IMR-90 (cell line): Measurements from ENCODE around the gene CENPX. TPM values are rescaled to one million over a fixed set of nuclear protein-coding genes. Genes with fewer than 3 reads are reported as not detected.

Experiments used
- ATAC-seq: fragments of 200-7000 bp; cut with Tn5 transposase; 2 replicates; pipeline ENCODE4 v1.9.1; 2020; ENCODE audit warnings: low read depth, mild to moderate bottlenecking, moderate library complexity
- BruUV-seq: library from RNA; stranded (reverse); fragments of 400-500 nt; replicated peaks from 2 replicates; lab custom pipeline; 2021; lab: Mats Ljungman, UMichigan
- CTCF ChIA-PET: fragments of 300-600 bp; formaldehyde crosslinking; extraction: SDS; loops from one replicate; lab custom pipeline; 2021; ENCODE audit warnings: antibody characterized with exemption; lab: Yijun Ruan, JAX
- POLR2A ChIA-PET: fragments of 300-600 bp; sonication (Branson Sonifier 250); formaldehyde crosslinking; loops from one replicate; lab custom pipeline; 2022; ENCODE audit warnings: antibody characterized with exemption; ENCODE audit not compliant: unreplicated experiment; lab: Charles Lee
- DNase-seq: peaks from one replicate; pipeline ENCODE4 v3.0.0; 2013
- H2AFZ ChIP-seq: replicated peaks from 2 replicates; pipeline ENCODE3; 2013; ENCODE audit warnings: low read length, mild to moderate bottlenecking; ENCODE audit not compliant: poor library complexity
- H2AK5ac ChIP-seq: 2 replicates; pipeline ENCODE4 v1.6.1; 2013; ENCODE audit warnings: low read depth, low read length, inconsistent platforms
- H2AK9ac ChIP-seq: replicated peaks from 2 replicates; pipeline ENCODE3; 2013; ENCODE audit warnings: mild to moderate bottlenecking, low read depth, low read length, moderate library complexity; ENCODE audit not compliant: poor library complexity
- H2BK120ac ChIP-seq: 2 replicates; pipeline ENCODE4 v1.6.1; 2013; ENCODE audit warnings: low read depth, low read length, inconsistent platforms
- H2BK15ac ChIP-seq: 3 replicates; pipeline ENCODE4 v1.6.1; 2013; ENCODE audit warnings: low read depth, low read length, inconsistent platforms
- H2BK20ac ChIP-seq: 2 replicates; pipeline ENCODE4 v1.6.1; 2013; ENCODE audit warnings: low read depth, mild to moderate bottlenecking, inconsistent platforms, low read length, moderate library complexity
- H2BK5ac ChIP-seq: 2 replicates; pipeline ENCODE4 v1.6.1; 2013; ENCODE audit warnings: mild to moderate bottlenecking, low read depth, low read length, inconsistent platforms; ENCODE audit not compliant: poor library complexity, severe bottlenecking
- H3K14ac ChIP-seq: replicated peaks from 2 replicates; pipeline ENCODE4 v1.6.1; 2013; ENCODE audit warnings: low read depth, low read length, inconsistent platforms
- H3K18ac ChIP-seq: 2 replicates; pipeline ENCODE4 v1.6.1; 2013; ENCODE audit warnings: low read depth, low read length, control low read depth
- H3K23ac ChIP-seq: 2 replicates; pipeline ENCODE4 v1.6.1; 2013; ENCODE audit warnings: low read depth, low read length, inconsistent platforms
- H3K27ac ChIP-seq: 2 replicates; pipeline ENCODE4 v1.5.1; 2013; ENCODE audit warnings: mild to moderate bottlenecking, control low read depth, low read length; ENCODE audit not compliant: insufficient read depth
- H3K27me3 ChIP-seq: 2 replicates; pipeline ENCODE4 v1.6.1; 2013; ENCODE audit warnings: low read length; ENCODE audit not compliant: control insufficient read depth, insufficient read depth
- H3K36me3 ChIP-seq: 2 replicates; pipeline ENCODE4 v1.6.1; 2013; ENCODE audit warnings: low read length, mixed read lengths; ENCODE audit not compliant: control insufficient read depth, insufficient read depth
- H3K4ac ChIP-seq: 2 replicates; pipeline ENCODE4 v1.6.1; 2013; ENCODE audit warnings: low read depth, low read length, inconsistent platforms
- H3K4me1 ChIP-seq: 2 replicates; pipeline ENCODE4 v1.6.1; 2013; ENCODE audit warnings: low read length, mixed read lengths; ENCODE audit not compliant: control insufficient read depth, insufficient read depth
- H3K4me2 ChIP-seq: 2 replicates; pipeline ENCODE4 v1.6.1; 2013; ENCODE audit warnings: low read depth, mild to moderate bottlenecking, control low read depth, low read length, moderate library complexity
- H3K4me3 ChIP-seq: 2 replicates; pipeline ENCODE4 v1.5.1; 2013; ENCODE audit warnings: low read depth, mild to moderate bottlenecking, control low read depth, low read length, moderate library complexity; ENCODE audit not compliant: insufficient read depth
- H3K56ac ChIP-seq: 2 replicates; pipeline ENCODE4 v1.6.1; 2013; ENCODE audit warnings: low read length, inconsistent platforms; ENCODE audit not compliant: insufficient read depth; ENCODE audit errors: extremely low read depth
- H3K79me1 ChIP-seq, 2 experiments: 2 replicates each; pipeline ENCODE4 v1.6.1; 2013; ENCODE audit warnings: low read length in 2 of 2, inconsistent platforms in 1 of 2, low read depth in 1 of 2
- H3K9ac ChIP-seq: 2 replicates; pipeline ENCODE4 v1.6.1; 2013; ENCODE audit warnings: low read depth, low read length, control low read depth
- H3K9me1 ChIP-seq: 2 replicates; pipeline ENCODE4 v1.6.1; 2013; ENCODE audit warnings: low read length, inconsistent platforms; ENCODE audit not compliant: insufficient read depth
- H3K9me3 ChIP-seq: 2 replicates; pipeline ENCODE4 v1.6.1; 2013; ENCODE audit warnings: low read length; ENCODE audit not compliant: control insufficient read depth, insufficient read depth
- H4K20me1 ChIP-seq: 2 replicates; pipeline ENCODE4 v1.6.1; 2013; ENCODE audit warnings: low read length, inconsistent platforms; ENCODE audit not compliant: insufficient read depth
- H4K5ac ChIP-seq: 2 replicates; pipeline ENCODE4 v1.6.1; 2013; ENCODE audit warnings: mild to moderate bottlenecking, low read depth, low read length, control low read depth
- H4K8ac ChIP-seq, 2 experiments: 2 replicates each; pipeline ENCODE4 v1.6.1; 2013; ENCODE audit warnings: low read depth in 2 of 2, low read length in 2 of 2, control low read depth in 1 of 2, inconsistent platforms in 1 of 2
- H4K91ac ChIP-seq: 2 replicates; pipeline ENCODE4 v1.6.1; 2013; ENCODE audit warnings: low read depth, low read length, inconsistent platforms; ENCODE audit not compliant: insufficient read depth
- BHLHE40 ChIP-seq: fragments of 150-350 bp; IDR thresholded peaks from 2 replicates; pipeline ENCODE4 v1.6.1; 2016; ENCODE audit warnings: mild to moderate bottlenecking, low read depth, low read length
- CEBPB ChIP-seq: IDR thresholded peaks from 2 replicates; pipeline ENCODE4 v1.6.1; 2012; ENCODE audit warnings: low read depth, low read length, improper control_type of control experiment
- CHD1 ChIP-seq: IDR thresholded peaks from 2 replicates; pipeline ENCODE4 v1.6.1; 2012; ENCODE audit warnings: low read depth, low read length, improper control_type of control experiment
- FOS ChIP-seq: fragments of 150-350 bp; IDR thresholded peaks from 2 replicates; pipeline ENCODE4 v1.6.1; 2016; ENCODE audit warnings: low read depth, low read length
- MAZ ChIP-seq: IDR thresholded peaks from 2 replicates; pipeline ENCODE4 v1.6.1; 2012; ENCODE audit warnings: low read depth, mild to moderate bottlenecking, low read length, improper control_type of control experiment, moderate library complexity, borderline replicate concordance
- POLR2A ChIP-seq: IDR thresholded peaks from 2 replicates; pipeline ENCODE4 v1.6.1; 2012; ENCODE audit warnings: mild to moderate bottlenecking, low read depth, low read length
- RAD21 ChIP-seq: IDR thresholded peaks from 2 replicates; pipeline ENCODE4 v1.6.1; 2012; ENCODE audit warnings: low read length, improper control_type of control experiment
- RCOR1 ChIP-seq: IDR thresholded peaks from 2 replicates; pipeline ENCODE4 v1.6.1; 2012; ENCODE audit warnings: mild to moderate bottlenecking, low read length, improper control_type of control experiment; ENCODE audit not compliant: insufficient replicate concordance
- RFX5 ChIP-seq: IDR thresholded peaks from 2 replicates; pipeline ENCODE4 v1.8.0; 2012; ENCODE audit warnings: low read depth, mild to moderate bottlenecking, low read length, moderate library complexity
- WGBS, 2 experiments: methylation state at CpG; one replicate each; pipeline versions ENCODE4 v1.1.5 to v1.1.7; 2013; ENCODE audit warnings: missing lambda C conversion rate in 2 of 2; ENCODE audit not compliant: insufficient read length in 1 of 2; ENCODE audit errors: extremely low coverage in 2 of 2; 5-methylcytosine and 5-hydroxymethylcytosine counted together
- dilution Hi-C: fragments of 300-500 bp; cut with HindIII; formaldehyde crosslinking; loops from one replicate; pipeline ENCODE4 v1.14.3; 2018; ENCODE audit warnings: low sequenced_read_pairs; ENCODE audit not compliant: unreplicated experiment
- in situ Hi-C: fragments of 300-500 bp; cut with MboI; formaldehyde crosslinking; loops from 3 replicates; pipeline ENCODE4 v1.14.3; 2019; ENCODE audit warnings: low sequenced_read_pairs, inconsistent platforms, mixed read lengths
- intact Hi-C: fragments of 100-400 bp; cut with micrococcal nuclease; formaldehyde crosslinking; loops from 2 replicates; pipeline ENCODE4 v1.10.0; 2022
- polyA plus RNA-seq, 3 experiments: library from polyadenylated mRNA; depleted of rRNA; stranded (reverse); fragments of >200 nt; gene quantifications; 2 replicates each; pipeline ENCODE4 v1.2.3, GENCODE V29; 2012; ENCODE audit warnings: low replicate concordance in 1 of 3
- total RNA-seq: library from RNA; depleted of rRNA; stranded (reverse); fragments of >200 nt; gene quantifications from 2 replicates; pipeline ENCODE4 v1.2.3, GENCODE V29; 2012
- TF ChIP-seq, protein P1 (sequence below): fragments of 150-350 bp; IDR thresholded peaks from 2 replicates; pipeline ENCODE4 v1.6.1; 2016; ENCODE audit warnings: low read depth, mild to moderate bottlenecking, low read length, moderate library complexity, borderline replicate concordance

Gene CENPX
- total and polyA plus RNA-seq, 2 of the 4 experiments (the other 2 are of a cell fraction), result 44.8 to 86.8 TPM

DNA sequence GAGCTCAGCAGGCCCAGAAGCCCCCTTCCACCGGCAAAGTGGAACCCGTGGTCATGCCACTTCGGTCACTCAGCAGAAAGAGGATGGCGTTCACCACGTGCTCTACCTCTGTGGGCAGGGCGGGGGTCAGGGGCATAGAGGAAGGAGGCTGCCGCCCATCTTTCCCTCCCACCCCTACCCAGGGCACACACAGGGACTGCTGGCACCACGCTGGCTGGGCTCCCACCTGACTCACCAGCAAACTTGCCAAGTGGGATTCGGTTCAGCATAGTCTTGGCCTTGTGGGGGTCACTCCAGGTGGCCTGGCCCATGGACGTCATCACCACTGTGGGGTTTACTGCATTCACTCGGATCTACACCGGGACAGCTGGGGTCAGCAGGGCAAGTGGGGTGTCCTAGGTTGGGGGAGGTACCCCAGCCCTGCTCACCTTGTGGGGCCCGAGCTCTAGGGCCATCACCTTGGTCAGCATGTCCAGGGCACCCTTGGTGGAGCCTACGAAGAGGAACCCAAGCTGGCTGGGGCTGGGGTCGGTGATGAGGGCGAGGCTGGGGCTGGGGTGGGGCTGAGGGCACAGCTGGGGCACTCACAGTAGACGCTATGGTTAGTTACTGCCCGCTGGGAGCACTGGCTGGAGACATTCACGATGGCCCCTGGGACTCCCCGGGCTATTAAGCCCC is 13.4 kb upstream of the CENPX start:
- TF ChIP-seq FOS (no peak), MAZ (no peak), RFX5 (no peak), RAD21 (no peak), POLR2A (no peak), RCOR1 (no peak), BHLHE40 (no peak), CHD1 (no peak), CEBPB (no peak)
- TF ChIP-seq, protein P1, sequence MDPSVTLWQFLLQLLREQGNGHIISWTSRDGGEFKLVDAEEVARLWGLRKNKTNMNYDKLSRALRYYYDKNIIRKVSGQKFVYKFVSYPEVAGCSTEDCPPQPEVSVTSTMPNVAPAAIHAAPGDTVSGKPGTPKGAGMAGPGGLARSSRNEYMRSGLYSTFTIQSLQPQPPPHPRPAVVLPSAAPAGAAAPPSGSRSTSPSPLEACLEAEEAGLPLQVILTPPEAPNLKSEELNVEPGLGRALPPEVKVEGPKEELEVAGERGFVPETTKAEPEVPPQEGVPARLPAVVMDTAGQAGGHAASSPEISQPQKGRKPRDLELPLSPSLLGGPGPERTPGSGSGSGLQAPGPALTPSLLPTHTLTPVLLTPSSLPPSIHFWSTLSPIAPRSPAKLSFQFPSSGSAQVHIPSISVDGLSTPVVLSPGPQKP, result no peak
- no peak overlapping the region for H2BK5ac ChIP-seq
- DNase-seq (no peak), ATAC-seq (no peak)
- 0 out of 2 replicates have a peak, but pooled peaks cover 7% of the 10 kb centered on the region for H3K9me1 ChIP-seq
- H4K8ac ChIP-seq, result no peak overlapping the region
- H4K91ac ChIP-seq, result no peak overlapping the region
- H2BK15ac ChIP-seq, result no peak overlapping the region
- H3K23ac ChIP-seq, result no peak overlapping the region
- ChIA-PET CTCF (interaction anchor here (1.7 kb wide), 1 partner anchor 16 kb away, joined by 5 read pairs; no protein-coding TSS in a partner anchor), POLR2A (no interaction called here)
- H3K4me3 ChIP-seq, result no peak overlapping the region; the same call in 1 of the 2 replicates
- H3K9me3 ChIP-seq, result no peaks in the 10 kb centered on the region
- WGBS, 2 experiments, result 96% methylated on average over 6 of the region's 20 CpGs; no CpG with 5 or more reads in 1 of the 2 experiments
- H4K5ac ChIP-seq, result no peak overlapping the region
- peaks cover 5% of the 10 kb centered on the region for H4K20me1 ChIP-seq
- peaks cover 7 to 12% of the 10 kb centered on the region in 2 experiments for H3K79me1 ChIP-seq
- dilution Hi-C loops (no loop called here), in situ Hi-C loops (no loop called here), intact Hi-C loops (loop anchor here (2.0 to 10.0 kb wide), 2 partner anchors 63 to 289 kb away; partner anchors contain the start of gene FASN)
- no peak overlapping the region for H3K56ac ChIP-seq
- H3K36me3 ChIP-seq, result no peaks in the 10 kb centered on the region
- no peak overlapping the region for H2BK20ac ChIP-seq
- peak overlapping the region; percentile 61 for H3K9ac ChIP-seq
- no peaks in the 10 kb centered on the region for H3K27me3 ChIP-seq
- peaks cover 11% of the 10 kb centered on the region for H3K4me1 ChIP-seq
- H2BK120ac ChIP-seq, result no peak overlapping the region
- H3K18ac ChIP-seq, result no peak overlapping the region
- H3K14ac ChIP-seq, result no peak overlapping the region
- H2AFZ ChIP-seq, result no peak overlapping the region
- no peak overlapping the region for H3K4ac ChIP-seq
- no peak overlapping the region for H3K27ac ChIP-seq
- no peak overlapping the region; the same call in 1 of the 2 replicates for H2AK5ac ChIP-seq
- peak overlapping the region; percentile 61 for H2AK9ac ChIP-seq
- TSS peak; percentile 57 for BruUV-seq
- peak overlapping the region; percentile 94 for H3K4me2 ChIP-seq
